Endothelial cell (in vitro differentiated cells): ENCODE data around the gene RBBP6. TPM values are rescaled to one million over a fixed set of nuclear protein-coding genes. Genes with fewer than 3 reads are reported as not detected.

Experiments used
- DNase-seq: peaks from one replicate; pipeline ENCODE4 v3.0.0; 2021; ENCODE audit warnings: low spot score
- H3K27ac Mint-ChIP-seq: one replicate; pipeline ENCODE4 v1.8.0; 2021; ENCODE audit warnings: mixed read lengths, inconsistent platforms; ENCODE audit not compliant: unreplicated experiment
- H3K27me3 Mint-ChIP-seq: one replicate; pipeline ENCODE4 v1.8.0; 2021; ENCODE audit warnings: mild to moderate bottlenecking, moderate library complexity, mixed read lengths, inconsistent platforms; ENCODE audit not compliant: unreplicated experiment
- H3K36me3 Mint-ChIP-seq: one replicate; pipeline ENCODE4 v1.8.0; 2021; ENCODE audit warnings: mild to moderate bottlenecking, low read depth, mixed read lengths, inconsistent platforms; ENCODE audit not compliant: unreplicated experiment
- H3K4me1 Mint-ChIP-seq: one replicate; pipeline ENCODE4 v1.8.0; 2021; ENCODE audit warnings: mild to moderate bottlenecking, mixed read lengths, inconsistent platforms; ENCODE audit not compliant: unreplicated experiment
- H3K4me3 Mint-ChIP-seq: one replicate; pipeline ENCODE4 v1.8.0; 2021; ENCODE audit warnings: mild to moderate bottlenecking, mixed read lengths, inconsistent platforms; ENCODE audit not compliant: unreplicated experiment
- H3K9me3 Mint-ChIP-seq: one replicate; pipeline ENCODE4 v1.8.0; 2021; ENCODE audit warnings: mixed read lengths, inconsistent platforms; ENCODE audit not compliant: unreplicated experiment
- CTCF ChIP-seq: fragments of 200-600 bp; sonication (generic); IDR thresholded peaks from one replicate; pipeline ENCODE4 v1.5.0; 2021; ENCODE audit warnings: antibody characterized with exemption; ENCODE audit not compliant: unreplicated experiment
- total RNA-seq: library from RNA; stranded (reverse); fragmentation: NEBNext Ultra II Directional; extraction: Animal tissue kit (Norgen Biotek cat#: 25700); gene quantifications from one replicate; pipeline ENCODE4 v1.2.1, GENCODE V29; 2021; ENCODE audit not compliant: unreplicated experiment

The RBBP6 gene
- total RNA-seq, 1 donor from 2014 or later = 67.9 TPM

GRCh38 chr16:24523569-24523968, 15.8 kb upstream of the RBBP6 start:
- H3K9me3 Mint-ChIP-seq = no peaks in the 10 kb centered on the region
- peaks cover 4% of the 10 kb centered on the region for H3K4me1 Mint-ChIP-seq
- H3K27me3 Mint-ChIP-seq = peaks cover 1% of the 10 kb centered on the region
- H3K36me3 Mint-ChIP-seq = no peaks in the 10 kb centered on the region
- DNase-seq = no peak
- no peak for TF ChIP-seq CTCF
- no peak overlapping the region for H3K27ac Mint-ChIP-seq
- H3K4me3 Mint-ChIP-seq = no peak overlapping the region

GRCh38 chr16:24524855-24525677, 14.3 kb upstream of the RBBP6 start:
- no peak for DNase-seq
- Mint-ChIP-seq H3K27ac (no peak overlapping the region), H3K27me3 (peaks cover 1% of the 10 kb centered on the region), H3K4me3 (no peak overlapping the region), H3K36me3 (no peaks in the 10 kb centered on the region), H3K4me1 (peaks cover 4% of the 10 kb centered on the region), H3K9me3 (no peaks in the 10 kb centered on the region)
- no peak for TF ChIP-seq CTCF

- TF ChIP-seq CTCF = no peak
- Mint-ChIP-seq H3K27me3 (peaks cover 1% of the 10 kb centered on the region), H3K27ac (no peak overlapping the region), H3K9me3 (no peaks in the 10 kb centered on the region), H3K4me1 (peaks cover 4% of the 10 kb centered on the region), H3K36me3 (no peaks in the 10 kb centered on the region), H3K4me3 (no peak overlapping the region)
- DNase-seq = no peak
These were observed 13.3 kb upstream of the RBBP6 start for GRCh38 chr16:24525970-24526559.

- Mint-ChIP-seq H3K36me3 (no peaks in the 10 kb centered on the region), H3K4me3 (no peak overlapping the region), H3K27ac (no peak overlapping the region), H3K4me1 (peaks cover 4% of the 10 kb centered on the region), H3K9me3 (no peaks in the 10 kb centered on the region), H3K27me3 (no peaks in the 10 kb centered on the region)
- no peak for DNase-seq
- no peak for TF ChIP-seq CTCF
These were observed 12.5 kb upstream of the RBBP6 start for GRCh38 chr16:24526701-24527495.

GRCh38 chr16:24531166-24531565, 8.2 kb upstream of the RBBP6 start:
- Mint-ChIP-seq H3K27me3 (no peaks in the 10 kb centered on the region), H3K27ac (no peak overlapping the region), H3K9me3 (no peaks in the 10 kb centered on the region), H3K4me3 (no peak overlapping the region), H3K36me3 (no peaks in the 10 kb centered on the region), H3K4me1 (no peaks in the 10 kb centered on the region)
- TF ChIP-seq CTCF = no peak
- DNase-seq = no peak
